Measurements from ENCODE around the gene PNLIPRP2.

DNA sequence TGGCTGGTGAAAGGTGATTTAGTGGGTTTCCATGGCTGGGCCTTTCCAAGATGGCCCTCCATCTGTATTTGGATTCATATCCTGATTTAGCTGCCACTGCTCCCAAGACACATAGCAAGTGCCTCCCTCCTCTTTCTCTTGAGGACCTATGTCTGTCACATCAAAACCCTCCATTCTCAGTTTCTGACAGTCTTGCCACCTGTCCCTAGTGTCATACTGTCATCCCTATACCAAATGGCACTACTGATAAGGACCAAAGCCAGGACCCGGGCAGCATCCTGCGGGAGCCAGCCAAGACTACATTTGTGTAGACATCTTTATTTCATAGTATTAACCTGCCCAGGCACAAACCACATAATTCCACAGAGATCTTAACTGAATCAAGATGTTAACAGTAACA is 34.8 kb downstream of the PNLIPRP2 start:
- TF ChIP-seq, protein P1, sequence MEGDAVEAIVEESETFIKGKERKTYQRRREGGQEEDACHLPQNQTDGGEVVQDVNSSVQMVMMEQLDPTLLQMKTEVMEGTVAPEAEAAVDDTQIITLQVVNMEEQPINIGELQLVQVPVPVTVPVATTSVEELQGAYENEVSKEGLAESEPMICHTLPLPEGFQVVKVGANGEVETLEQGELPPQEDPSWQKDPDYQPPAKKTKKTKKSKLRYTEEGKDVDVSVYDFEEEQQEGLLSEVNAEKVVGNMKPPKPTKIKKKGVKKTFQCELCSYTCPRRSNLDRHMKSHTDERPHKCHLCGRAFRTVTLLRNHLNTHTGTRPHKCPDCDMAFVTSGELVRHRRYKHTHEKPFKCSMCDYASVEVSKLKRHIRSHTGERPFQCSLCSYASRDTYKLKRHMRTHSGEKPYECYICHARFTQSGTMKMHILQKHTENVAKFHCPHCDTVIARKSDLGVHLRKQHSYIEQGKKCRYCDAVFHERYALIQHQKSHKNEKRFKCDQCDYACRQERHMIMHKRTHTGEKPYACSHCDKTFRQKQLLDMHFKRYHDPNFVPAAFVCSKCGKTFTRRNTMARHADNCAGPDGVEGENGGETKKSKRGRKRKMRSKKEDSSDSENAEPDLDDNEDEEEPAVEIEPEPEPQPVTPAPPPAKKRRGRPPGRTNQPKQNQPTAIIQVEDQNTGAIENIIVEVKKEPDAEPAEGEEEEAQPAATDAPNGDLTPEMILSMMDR (IDR thresholded peaks at IDR 0.05 in 2 of 3, conservative IDR thresholded peaks at IDR 0.05 in 1 of 3; ENCODE audit: borderline replicate concordance in 1 of 3, insufficient read depth in 1 of 3, low read depth in 2 of 3, low read length in 2 of 3): no peak
- TF ChIP-seq POLR2A (IDR thresholded peaks at IDR 0.05; ENCODE audit: borderline replicate concordance, extremely low read depth, insufficient read depth, insufficient read length) (no peak), EZH2 (IDR thresholded peaks at IDR 0.05) (no peak), CEBPB (IDR thresholded peaks at IDR 0.05; ENCODE audit: low read depth) (no peak), ZNF274 (IDR thresholded peaks at IDR 0.05; ENCODE audit: low read depth, low read length) (no peak), POLR2AphosphoS5 (IDR thresholded peaks at IDR 0.05; ENCODE audit: low read depth, low read length) (no peak)
- TF ChIP-seq, protein P2, sequence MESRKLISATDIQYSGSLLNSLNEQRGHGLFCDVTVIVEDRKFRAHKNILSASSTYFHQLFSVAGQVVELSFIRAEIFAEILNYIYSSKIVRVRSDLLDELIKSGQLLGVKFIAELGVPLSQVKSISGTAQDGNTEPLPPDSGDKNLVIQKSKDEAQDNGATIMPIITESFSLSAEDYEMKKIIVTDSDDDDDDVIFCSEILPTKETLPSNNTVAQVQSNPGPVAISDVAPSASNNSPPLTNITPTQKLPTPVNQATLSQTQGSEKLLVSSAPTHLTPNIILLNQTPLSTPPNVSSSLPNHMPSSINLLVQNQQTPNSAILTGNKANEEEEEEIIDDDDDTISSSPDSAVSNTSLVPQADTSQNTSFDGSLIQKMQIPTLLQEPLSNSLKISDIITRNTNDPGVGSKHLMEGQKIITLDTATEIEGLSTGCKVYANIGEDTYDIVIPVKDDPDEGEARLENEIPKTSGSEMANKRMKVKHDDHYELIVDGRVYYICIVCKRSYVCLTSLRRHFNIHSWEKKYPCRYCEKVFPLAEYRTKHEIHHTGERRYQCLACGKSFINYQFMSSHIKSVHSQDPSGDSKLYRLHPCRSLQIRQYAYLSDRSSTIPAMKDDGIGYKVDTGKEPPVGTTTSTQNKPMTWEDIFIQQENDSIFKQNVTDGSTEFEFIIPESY (IDR thresholded peaks at IDR 0.05; ENCODE audit: extremely low read depth, insufficient replicate concordance, low read length): no peak
- TF ChIP-seq, protein P3, sequence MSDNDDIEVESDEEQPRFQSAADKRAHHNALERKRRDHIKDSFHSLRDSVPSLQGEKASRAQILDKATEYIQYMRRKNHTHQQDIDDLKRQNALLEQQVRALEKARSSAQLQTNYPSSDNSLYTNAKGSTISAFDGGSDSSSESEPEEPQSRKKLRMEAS (IDR thresholded peaks at IDR 0.05): no peak

Measured in HCT116 (cell line).